KG1 (cell line): Measurements from ENCODE around the gene ERICH6.
A peak's percentile ranks its signal among the peaks of the same experiment; 100 is the strongest.
"Not testable (repeated sequence)": the region's sequence is repeated elsewhere in the genome, so short reads cannot be mapped to it uniquely, and the experiment has no call there.

ENCODE experiments used
- DNase-seq: peaks from one replicate; lab custom pipeline; 2025; lab: John Stamatoyannopoulos, UW

ERICH6 gene

GRCh38 chr3:150681057-150681456 is 22.7 kb downstream of the ERICH6 start:
- no peak for DNase-seq

DNA sequence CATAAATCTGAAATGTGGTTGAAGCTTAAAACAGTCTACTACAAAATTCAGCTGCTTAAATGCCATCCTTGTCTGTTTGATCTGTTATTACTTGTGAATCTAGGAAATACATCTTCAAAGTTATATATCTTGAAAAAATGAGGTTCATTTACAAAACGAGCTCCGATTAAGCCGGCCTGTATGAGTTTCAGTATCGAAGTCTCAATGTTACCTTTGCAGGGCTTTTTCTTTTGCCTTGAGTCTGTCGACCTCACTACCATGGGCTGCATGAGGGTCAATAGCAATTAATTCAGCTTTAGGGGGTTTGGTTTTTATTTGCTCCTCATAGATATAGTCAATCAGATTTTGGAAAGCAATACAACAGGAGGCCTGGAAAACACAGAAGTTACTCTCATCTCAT is 23.2 kb downstream of the ERICH6 start:
- DNase-seq: no peak

DNA sequence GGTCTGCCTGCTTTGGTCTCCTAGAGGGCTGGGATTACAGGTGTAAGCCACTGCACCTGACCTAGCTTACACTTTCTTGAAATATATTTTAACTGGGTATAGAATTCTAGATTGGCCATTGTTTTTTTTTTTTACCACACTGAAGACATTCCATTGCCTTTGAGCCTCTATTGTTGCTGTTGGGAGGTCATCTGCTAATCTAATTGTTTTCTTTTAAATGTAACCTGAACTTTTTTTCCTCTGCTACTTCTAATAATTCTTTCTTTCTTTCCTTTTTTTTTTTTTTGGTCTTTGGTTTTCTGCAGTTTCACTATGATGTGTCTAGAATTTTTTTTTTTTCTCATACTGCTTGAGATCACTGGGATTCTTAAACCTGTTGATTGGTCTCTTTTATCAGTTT is 28.1 kb downstream of the ERICH6 start:
- DNase-seq: no peak

GRCh38 chr3:150673966-150674365 is 29.8 kb downstream of the ERICH6 start:
- DNase-seq: no peak

GRCh38 chr3:150666167-150666566 is 37.6 kb downstream of the ERICH6 start:
- no peak for DNase-seq

DNA sequence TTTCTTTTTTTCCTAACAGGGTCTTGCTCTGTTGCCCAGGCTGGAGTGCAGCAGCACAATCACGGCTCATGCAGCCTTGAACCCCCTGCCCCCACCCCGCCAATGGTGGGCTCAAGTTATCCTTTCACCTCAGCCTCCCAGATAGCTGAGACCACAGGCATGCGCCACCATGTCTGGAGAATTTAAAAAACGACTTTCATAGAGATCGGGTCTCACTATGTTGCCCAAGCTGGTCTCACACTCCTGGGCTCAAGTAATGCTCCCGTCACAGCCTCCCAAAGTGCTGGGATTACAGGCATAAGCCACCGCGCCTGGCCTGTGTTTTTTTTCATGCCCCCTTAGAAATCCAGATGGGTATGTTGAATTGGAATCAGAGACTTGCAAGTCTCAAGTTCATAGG is 40.3 kb downstream of the ERICH6 start:
- no peak for DNase-seq

- DNase-seq: no peak
Measured at GRCh38 chr3:150662410-150663200, 41.1 kb downstream of the ERICH6 start.

GRCh38 chr3:150656316-150656715 is 47.4 kb downstream of the ERICH6 start:
- DNase-seq: no peak

- DNase-seq: no peak
Measured at GRCh38 chr3:150653110-150653561, 50.6 kb downstream of the ERICH6 start.

DNA sequence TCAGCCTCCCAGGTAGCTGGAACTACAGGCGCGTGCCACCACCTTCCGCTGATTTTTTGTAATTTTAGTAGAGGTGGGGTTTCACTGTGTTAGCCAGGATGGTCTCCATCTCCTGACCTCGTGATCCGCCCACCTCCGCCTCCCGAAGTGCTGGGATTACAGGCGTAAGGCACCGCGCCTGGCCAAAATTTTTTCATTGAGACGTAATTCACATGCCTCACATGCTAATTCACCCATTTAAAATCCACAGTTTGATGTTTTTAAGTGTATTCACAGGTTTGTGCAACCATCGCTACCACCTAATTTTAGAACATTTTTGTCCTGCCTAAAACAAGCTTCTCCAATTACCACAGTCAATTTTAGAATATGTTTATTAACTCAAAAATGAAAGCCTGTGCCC is 63.5 kb downstream of the ERICH6 start:
- DNase-seq: no peak

- DNase-seq: no peak
Measured at GRCh38 chr3:150639262-150639661, 64.5 kb downstream of the ERICH6 start.

- no peak for DNase-seq
Measured at GRCh38 chr3:150636258-150636657, 67.5 kb downstream of the ERICH6 start.

DNA sequence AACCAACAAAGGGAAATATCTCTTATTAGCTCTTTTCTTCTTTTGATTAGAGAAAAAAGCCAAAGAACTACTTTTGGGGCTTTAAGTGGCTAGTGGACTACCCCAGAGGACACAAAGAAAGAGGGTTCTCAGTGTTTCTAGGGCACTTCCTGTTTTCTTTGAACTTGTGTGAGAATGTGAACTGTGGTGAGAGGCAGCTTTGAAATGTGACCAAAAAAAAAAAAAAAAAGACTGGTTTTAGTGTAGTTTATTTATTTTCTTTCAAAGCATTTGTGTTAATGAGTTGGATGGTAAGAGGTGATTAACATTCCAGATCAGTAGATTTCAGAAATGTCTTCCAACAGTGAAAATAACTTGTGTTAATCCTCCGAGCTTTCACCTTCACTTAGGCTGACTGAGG is 68.2 kb downstream of the ERICH6 start:
- DNase-seq: peak; percentile 36

DNA sequence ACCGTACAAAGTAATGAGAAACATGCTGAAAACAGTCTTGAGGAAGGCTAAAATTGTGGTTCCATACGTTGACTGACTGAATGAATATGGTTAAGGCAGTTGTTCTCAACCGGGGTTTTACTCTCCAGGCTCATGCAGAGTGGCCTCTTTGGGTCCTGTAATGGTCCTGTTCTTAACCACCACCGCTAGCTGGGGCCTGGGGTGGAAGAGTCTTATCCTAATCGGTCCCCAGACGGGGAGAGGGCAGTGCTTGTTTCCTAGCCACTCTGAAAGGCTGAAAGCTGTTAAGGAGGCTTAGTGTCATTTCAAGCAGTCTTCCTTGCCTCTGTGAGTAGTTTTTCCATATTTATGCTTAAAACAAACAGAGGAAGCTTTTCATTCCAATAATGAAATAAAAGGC is 68.6 kb downstream of the ERICH6 start:
- DNase-seq: no peak

DNA sequence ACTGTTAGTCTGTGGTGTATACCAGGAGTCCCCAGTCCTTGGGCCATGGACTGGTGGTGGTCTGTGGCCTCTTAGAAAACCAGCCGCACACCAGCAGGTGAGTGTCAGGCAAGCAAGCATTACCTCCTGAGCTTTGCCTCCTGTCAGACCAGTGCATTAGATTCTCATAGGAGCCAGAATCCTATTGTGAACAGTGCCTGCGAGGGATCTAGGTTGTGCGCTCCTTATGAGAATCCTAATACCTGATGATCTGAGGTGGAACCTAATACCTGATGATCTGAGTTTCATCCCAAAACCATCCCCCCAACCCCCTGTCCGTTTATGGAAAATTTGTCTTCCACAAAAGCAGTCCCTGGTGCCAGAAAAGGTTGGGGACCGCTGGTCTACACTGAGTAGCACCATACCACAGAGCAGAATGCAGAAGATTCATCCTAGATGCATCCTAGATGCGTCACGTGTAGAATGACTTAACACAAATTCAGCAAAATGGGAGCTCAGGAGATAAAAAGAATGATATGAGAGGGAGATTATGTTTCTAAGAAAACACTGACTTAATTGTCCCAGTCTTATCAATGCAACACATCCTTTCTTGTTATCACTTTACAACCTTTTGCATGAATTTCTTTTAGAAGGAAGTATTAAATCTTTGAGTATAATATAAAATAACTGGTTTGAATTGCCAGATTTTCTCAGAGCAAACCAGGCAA is 72.1 kb downstream of the ERICH6 start:
- no peak for DNase-seq

GRCh38 chr3:150627557-150627956 is 76.2 kb downstream of the ERICH6 start:
- DNase-seq: no peak

- no peak for DNase-seq
Measured at GRCh38 chr3:150626148-150626930, 77.4 kb downstream of the ERICH6 start.

DNA sequence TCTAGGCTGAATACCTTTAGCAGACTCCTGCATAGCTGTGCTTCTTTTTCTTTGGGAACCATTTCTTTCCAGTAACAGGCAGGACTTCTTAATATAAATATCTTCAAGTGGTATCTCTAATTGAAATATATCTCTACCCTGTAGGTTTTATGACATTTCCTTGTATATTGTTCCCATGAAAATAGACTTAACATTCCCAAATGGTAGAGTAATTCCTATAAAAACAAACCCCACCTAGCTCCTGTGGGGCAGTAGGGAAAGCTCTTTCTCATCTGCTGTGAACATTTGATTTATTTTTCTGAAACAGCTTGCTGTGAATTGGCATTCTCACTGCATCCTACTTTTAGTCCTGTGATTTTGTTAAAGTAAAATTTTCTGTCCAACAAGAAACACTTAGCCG is 79.8 kb downstream of the ERICH6 start:
- DNase-seq: no peak

DNA sequence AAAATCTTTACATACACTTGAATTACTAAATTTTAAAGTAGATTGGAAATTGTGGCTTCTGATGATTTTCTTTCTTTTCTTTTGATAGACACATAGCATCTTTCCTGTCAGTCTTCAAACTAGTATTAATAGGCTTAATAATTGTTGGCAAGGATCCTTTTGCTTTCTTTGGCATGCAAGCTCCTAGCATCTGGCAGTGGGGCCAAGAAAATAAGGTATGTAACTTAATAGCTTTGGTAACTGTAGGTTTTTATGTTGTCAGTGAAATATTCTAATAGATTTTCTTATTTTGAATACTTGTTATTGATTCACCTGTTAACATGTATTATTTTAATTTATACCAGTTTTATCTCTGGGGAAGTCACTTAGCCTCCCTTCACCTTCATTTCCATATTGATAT is 80.8 kb downstream of the ERICH6 start:
- not testable (repeated sequence) for DNase-seq

DNA sequence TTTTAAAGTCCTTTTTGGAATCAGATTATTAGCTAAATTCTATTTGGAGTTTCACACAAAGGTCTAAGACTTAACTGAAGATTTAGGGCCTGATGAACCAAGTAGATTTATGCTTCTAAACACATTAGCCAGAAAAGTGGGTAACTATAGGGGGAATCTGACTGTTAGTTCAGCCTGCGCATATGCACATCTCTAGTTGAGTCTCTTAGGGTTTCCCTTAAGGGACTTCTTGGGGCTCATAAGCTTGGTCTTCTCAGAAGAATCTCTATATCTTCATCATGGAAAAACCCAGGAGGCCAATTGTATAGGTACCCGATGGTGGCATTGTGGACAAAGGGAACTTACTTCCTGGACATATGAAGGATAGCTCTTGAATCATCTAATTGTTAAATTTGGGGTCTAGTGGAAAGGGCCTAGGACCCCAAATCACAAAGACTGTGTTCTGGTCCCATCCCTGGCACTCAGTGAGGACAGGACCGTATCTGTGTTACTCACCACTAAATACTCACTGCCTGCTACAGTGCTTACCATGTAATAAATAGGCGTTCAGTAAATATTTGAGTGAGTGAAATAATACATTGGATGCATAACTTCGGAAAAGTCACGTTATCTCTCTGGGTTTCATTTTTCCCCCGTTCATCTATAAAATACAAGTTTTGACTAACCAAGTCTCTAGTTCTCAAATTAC is 83.6 kb downstream of the ERICH6 start:
- DNase-seq: no peak

DNA sequence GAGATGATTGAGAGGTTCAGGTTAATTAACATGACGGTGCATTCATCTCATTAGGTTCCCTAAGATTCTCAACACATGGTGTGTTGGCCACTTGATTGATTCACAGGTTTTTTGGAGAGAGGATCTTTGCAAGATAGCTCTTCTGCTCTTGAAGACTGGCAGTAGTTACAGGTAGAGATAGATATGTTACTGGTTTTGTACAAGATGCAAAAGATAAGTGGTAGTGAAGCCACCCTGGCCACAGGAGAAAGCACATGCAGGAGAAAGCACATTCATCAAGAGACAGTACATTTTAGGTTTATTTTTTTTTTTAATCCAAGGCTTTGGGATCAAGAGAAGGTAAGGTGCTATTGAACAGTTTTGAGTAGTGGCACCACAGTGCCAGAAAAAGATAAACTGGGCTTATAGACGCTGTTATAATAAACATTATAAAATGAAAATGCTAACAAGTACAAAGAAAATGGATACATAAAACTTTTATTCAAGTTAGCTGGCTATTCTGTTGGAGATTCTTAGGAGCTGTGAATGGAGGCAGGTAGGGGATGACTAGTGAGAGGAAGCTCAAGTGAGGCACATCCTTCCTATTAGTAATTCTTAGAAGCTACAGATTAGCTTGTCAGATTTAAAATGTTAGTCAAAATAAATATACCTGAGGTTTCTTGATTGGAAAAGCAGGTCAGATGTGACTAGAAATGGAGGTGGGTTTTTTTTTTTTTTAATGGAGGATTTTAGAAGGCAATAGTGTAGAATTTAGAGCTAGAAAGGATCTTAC is 89.8 kb downstream of the ERICH6 start:
- DNase-seq: no peak
